Measurements from ENCODE around the gene C1orf116.

C1orf116 gene

GRCh38 chr1:206971029-206971655 lies 61.4 kb downstream of the C1orf116 start:
- no peak overlapping the region for H3K27ac ChIP-seq
- no peak for DNase-seq
- H3K36me3 ChIP-seq (replicated peaks), result no peaks in the 10 kb centered on the region
- H3K27me3 ChIP-seq (replicated peaks), result peaks cover 5% of the 10 kb centered on the region
- no peak for TF ChIP-seq CTCF (IDR thresholded peaks at IDR 0.05; ENCODE audit: low read depth, low read length, missing control alignments)
- no peak overlapping the region for H3K4me3 ChIP-seq (ENCODE audit: low read depth, low read length)
- in situ Hi-C loops (cut with HindIII; ENCODE audit: low pct_ligation_motif_present, low sequenced_read_pairs), result no loop called here

- Histone ChIP-seq H3K27ac (no peak within 1 kb of the TSS), H3K27me3 (replicated peaks) (peaks cover 5% of the 10 kb centered on the region), H3K4me3 (ENCODE audit: low read depth, low read length) (no peak within 1 kb of the TSS), H3K36me3 (replicated peaks) (no peaks in the 10 kb centered on the region)
- no peak for TF ChIP-seq CTCF (IDR thresholded peaks at IDR 0.05; ENCODE audit: low read depth, low read length, missing control alignments)
- DNase-seq, result no peak
- in situ Hi-C loops (cut with HindIII; ENCODE audit: low pct_ligation_motif_present, low sequenced_read_pairs), result no loop called here
Measured at GRCh38 chr1:206970446-206970845, 62.1 kb downstream of the C1orf116 start, which contains the start of gene FCAMR. TSS of gene FCAMR (minus strand) at chr1:206970460. CDS start at chr1:206970125, 335 bp downstream.

- no peak for DNase-seq
- no peak overlapping the region for H3K4me3 ChIP-seq (ENCODE audit: low read depth, low read length)
- no peaks in the 10 kb centered on the region for H3K36me3 ChIP-seq (replicated peaks)
- peaks cover 5% of the 10 kb centered on the region for H3K27me3 ChIP-seq (replicated peaks)
- no peak overlapping the region for H3K27ac ChIP-seq
- TF ChIP-seq CTCF (IDR thresholded peaks at IDR 0.05; ENCODE audit: low read depth, low read length, missing control alignments), result no peak
- in situ Hi-C loops (cut with HindIII; ENCODE audit: low pct_ligation_motif_present, low sequenced_read_pairs), result no loop called here
Measured at GRCh38 chr1:206969090-206969489, 63.5 kb downstream of the C1orf116 start.

Measured in brain microvascular endothelial cell (primary cell).